SHP77 treated with DMSO at 0.1 percent for 48 hours (cell line): ENCODE measurements around the gene VPS18.

ENCODE experiments used
- DNase-seq: peaks from one replicate; lab custom pipeline; 2025; lab: John Stamatoyannopoulos, UW

VPS18 gene

DNA sequence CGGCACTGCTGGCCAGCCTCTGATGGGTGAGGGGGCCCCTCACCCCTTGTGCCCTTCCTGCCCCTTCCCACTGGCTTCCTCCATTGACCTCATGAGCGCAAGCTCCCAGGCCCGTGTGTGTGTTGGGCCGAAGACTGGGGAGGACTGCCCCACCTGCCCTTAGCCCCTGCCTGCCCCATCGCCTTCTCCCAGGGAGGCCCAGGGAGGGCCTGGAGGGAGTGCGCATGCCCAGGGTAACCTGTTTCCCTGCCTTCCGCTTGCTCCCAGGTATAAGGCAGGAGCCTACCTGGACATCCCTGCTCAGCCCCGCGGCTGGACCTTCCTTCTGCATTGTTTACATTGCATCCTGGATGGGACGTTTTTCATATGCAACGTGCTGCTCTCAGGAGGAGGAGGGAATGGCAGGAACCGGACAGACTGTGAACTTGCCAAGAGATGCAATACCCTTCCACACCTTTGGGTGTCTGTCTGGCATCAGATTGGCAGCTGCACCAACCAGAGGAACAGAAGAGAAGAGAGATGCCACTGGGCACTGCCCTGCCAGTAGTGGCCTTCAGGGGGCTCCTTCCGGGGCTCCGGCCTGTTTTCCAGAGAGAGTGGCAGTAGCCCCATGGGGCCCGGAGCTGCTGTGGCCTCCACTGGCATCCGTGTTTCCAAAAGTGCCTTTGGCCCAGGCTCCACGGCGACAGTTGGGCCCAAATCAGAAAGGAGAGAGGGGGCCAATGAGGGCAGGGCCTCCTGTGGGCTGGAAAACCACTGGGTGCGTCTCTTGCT is 43.7 kb downstream of the VPS18 start:
- DNase-seq: no peak

DNA sequence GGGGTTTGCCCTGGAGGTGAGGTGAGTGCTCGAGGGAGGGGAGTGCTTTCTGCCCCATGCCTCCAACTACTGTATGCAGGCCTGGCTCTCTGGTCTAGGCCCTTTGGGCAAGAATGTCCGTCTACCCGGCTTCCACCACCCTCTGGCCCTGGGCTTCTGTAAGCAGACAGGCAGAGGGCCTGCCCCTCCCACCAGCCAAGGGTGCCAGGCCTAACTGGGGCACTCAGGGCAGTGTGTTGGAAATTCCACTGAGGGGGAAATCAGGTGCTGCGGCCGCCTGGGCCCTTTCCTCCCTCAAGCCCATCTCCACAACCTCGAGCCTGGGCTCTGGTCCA is 44.3 kb downstream of the VPS18 start:
- no peak for DNase-seq

DNA sequence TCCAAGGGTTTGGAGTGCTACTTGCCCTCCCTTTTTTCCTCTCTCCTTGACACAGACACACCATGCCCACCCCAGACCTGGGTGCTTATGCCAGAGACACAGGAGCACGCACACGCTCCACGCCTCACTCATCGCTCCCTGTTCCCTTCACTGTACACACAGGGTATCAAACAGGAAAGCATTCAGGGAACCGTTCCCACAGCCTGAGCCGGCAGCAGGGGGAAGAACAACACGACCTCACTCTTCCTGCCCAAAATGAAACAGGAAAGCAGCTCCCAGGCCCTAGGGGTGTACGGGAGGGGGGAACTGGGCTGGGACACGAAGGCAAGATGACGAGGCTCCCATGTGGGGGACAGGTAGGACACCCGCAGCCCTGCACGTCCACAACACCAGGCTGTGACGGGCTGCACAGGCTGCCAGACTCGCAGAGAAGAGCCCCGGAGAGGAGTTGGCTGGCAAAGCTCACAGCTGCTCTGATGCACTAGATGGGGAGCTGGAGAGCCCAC is 46.1 kb downstream of the VPS18 start:
- DNase-seq: no peak

DNA sequence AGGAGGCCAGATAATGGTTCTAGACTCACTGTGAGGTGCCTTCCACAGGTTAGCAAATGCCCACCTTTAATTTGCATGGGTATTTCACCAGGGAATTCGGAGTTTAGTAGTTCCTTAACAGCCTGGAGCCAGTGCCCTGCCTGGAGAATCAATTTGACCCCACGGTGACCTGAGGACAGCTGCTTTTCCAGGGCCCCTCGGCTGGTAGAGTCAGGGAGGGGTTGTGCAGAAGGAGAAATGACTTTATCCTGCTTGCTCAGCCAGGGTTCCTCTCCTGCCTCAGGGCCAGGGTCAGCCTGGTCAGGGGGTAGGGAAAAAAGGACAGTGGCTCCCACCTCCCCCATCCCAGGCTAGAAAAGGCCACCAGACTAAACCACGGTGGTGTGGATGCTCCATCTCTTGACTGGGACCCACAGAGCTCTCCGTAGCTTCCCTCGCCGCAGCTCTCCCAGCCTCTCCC is 46.8 kb downstream of the VPS18 start:
- DNase-seq: no peak

DNA sequence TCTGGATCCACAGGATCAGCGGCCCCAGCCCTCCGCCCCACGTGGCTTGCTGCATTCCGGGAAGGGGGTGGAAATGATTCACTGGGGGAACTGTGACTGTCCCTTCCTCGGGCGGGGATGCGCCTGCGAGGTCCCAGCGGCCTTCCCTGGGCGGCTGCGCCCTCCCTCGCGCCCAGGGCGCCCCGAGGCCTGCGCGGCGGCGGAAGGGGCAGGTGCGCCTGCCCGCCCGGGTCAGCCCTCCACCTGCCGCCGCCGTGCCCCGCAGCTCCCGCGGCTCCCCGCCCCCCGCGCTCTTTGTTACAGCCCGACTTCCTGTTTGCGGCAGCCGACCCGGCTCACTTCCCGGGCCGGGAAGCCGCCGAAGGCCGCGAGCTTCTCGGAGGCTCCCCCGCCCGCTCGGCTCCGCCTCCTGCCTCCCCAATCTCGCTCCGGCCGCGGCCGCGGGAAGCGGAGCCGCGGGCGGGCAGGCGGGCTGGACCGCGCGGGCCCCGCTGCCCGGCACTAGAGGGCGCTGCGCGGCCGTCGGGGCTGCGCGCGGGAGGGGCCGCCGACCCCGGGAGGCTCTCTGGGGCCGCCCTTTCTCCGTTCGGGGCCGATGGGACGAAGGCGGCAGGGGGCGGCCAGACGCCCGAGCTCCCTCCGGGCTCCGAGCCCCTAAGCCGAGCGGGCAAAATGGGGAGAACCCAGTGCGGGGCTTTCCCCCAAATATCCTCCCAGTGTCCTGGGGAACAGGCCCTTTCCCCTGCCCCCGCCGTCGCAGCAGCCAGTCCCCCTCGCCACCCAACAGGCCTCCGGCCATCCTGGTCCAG is 47.5 kb downstream of the VPS18 start:
- DNase-seq: peak; percentile 58

DNA sequence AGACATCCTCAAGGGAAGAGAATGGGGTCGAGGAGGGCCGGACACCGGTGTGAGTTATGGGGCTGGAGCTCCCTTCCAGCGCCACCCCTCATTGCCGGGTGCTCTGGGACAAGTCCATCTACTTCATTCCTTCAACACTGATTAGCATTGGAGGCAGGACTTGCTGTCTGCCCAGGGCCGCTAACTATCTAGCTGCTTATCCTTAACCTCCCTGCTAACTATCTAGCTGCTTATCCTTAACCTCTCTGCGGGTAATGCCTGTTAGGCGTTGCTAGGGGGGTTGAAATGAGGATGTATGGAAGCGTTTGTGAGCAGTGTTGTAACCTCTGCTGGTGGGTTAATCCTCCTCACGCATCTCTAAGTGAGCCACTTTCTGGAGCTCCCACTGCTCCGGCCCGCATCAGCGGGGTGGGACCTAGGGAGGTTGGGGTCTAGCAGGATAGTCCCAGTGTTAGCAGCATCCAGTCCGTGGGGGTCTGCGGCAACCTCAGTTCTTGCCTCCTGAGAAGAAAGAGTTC is 48.1 kb downstream of the VPS18 start:
- DNase-seq: no peak

DNA sequence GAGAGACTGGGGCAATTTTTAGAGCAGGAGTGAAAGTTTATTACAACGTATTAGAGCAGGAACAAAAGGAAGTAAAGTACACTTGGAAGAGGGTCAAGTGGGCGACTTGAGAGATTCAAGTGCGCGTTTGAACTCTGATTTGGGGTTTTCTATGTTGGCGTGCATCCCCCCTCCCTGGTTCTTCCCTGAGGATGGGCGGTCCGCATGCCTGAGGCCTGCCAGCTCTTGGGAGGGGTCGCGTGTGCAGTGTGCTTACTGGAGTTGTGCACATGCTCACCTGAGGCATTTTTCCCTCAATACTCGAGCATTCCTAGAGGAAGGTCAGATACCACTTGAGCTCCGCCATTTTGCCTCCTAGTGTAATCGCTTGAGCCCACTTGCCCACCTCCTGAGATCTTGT is 48.6 kb downstream of the VPS18 start:
- DNase-seq: no peak

DNA sequence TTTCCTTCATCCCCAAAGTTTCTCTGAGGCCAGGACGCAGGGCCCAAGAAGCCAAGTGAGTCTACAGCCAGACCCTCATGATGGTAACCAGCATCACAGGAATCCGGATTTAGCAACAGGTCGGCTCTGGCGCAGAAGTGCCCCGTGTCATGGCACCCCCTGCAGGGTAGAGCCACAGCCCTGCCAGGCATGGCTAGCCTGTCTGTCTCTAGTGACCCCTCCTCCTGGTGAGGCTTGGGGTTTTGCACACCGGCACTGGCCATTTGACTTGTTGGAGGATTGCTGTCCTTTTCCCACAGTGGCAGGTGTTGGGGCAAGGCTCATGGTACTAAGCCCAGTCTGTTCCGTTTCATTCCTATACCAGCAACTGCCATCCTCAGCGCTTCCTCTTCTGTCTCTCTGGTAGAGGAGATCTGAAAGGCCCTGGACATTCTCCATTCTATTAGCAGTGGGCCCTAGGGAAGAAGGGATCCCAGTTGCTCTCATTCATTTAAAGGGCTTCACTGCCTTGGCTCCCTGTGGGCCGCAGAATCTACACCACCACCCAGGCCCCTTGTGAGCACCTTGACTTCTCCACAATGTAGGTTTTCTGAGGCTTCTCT is 49.6 kb downstream of the VPS18 start:
- DNase-seq: no peak

DNA sequence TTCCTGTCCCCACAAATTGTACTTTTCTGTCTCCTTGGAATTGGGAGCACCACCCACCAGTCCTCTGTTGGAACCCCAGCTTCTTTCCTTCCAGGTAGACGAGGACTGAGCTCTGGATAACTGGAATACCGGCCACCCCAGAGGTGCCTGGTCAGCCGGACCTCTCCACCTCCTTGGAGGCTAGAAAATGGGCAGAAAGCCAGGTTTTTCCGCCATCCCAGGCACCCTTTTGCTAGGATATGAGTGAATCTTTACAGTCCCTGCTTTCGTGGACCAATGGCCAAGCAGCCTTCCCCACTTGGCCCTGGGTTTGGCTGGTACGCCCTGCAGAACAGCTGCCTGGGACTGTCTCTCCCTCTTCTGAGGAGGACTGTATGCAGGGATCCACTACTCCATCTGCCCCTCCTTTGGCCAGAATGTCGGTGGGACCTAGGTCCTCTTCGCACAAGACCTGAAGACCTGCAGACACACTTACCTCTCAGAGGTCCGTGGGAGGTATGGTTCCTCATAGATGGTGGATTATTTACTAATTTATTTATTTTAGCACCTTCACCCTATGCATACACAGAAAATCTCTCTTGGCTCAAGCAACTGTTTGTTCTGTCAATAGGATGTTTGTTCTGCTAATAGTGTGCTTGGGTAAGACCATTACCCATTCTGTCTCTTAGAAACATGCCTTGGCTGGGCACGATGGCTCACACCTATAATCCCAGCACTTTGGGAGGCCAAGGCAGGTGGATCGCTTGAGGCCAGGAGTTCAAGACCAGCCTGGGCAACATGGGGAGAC is 50.5 kb downstream of the VPS18 start:
- no peak for DNase-seq

DNA sequence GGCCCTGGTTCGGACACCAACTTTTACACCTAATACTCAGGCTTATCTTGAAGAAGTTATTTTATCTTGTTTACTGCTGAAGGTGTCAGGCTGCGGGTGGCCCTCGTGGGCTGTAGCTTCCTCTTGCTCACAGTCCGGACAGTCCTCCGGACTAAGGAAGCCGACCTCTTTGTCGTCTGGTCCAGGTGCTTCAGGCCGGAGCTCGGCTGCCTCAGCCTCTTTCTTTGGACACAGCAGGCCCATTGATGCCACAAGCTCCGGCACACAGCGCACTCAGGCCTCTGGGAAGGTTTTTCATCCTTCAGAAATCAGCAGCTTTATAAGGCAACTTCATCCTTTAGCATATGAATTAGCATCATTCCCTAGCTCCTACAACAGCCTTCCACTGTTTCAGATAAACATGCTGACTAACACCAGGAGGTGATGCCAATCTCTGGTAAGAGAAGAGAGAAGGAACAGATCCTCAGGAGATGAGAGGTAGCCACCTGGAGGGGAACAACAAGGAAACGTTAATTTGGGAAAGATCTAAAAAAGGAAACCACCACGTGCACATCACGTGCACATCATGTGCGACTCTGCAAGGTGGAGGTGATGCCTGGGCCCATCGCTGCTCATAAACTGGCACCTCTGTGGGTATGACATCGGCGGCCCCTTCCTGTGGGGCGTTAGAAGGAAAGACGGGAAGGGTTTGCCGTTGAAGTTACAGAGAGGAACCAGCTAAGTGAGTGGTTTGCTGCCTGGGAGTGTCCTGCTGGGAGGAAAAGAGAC is 54.6 kb downstream of the VPS18 start:
- DNase-seq: no peak

DNA sequence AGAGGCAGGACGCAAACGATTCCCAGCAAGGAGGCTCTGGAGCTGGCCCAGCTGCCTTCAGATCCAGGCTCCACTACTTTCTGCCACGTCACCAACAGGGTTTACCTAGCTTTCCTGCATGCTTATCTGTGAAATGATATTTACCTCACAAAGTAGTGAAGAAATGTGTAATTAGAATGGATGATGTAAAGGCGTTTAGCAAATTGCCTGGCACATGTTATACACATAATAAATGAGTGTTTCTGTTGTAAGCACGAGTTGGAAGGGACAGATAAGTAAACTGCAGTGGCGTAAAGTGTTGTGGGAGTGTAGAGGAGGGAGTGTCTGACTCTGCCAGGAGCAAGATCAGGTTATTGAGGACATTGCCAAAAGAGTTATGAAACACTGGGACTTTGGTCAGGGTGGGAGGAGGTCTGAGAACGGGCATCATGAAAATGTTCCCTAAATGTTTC is 55.5 kb downstream of the VPS18 start:
- DNase-seq: no peak

DNA sequence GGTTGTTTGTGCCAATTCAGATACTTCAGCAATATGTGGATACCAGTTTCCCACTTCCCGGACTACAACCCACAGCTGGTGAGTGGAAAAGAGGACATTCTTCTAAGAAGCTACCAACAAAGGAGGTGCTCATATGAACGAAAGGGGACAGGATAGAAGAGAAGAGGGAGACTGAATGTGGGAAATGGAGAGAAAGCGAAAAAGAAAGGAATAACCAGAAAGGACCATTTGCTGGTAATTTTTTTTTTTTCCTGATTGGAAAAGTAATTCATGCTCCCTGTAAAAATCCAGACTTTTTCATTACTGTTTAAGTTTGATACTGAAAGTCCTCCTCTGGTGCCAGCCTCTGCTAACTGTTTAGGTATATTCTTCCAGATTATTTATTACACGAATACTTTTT is 57.5 kb downstream of the VPS18 start:
- no peak for DNase-seq

DNA sequence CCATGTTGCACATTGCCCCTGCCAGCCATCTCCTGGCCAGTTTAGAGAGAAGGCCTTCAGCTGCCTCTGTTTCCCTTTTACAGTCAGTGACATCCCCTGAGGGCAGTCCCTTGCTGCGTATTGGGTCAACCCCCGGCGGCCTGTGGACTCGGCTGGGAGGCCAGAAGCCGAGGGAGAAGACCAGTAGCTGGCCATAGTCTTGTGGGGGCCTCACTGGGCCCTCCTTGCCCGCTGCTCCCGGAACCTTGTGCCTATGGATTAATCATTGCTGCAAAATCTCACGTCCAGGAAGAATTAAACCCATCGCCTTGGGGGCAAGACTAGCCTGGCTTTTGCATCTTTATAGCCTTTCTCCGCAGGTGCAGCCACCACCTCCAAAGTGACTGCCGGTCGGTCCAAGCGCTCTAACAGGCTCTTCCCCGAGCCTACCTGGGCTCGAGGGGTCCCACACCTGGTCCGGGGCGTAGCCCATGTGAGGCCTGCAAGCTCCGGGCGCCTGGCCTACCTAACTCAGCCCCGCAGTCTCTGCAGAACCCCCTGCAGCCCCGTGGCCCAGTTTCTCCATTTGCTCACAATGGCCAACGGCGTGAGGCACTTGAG is 58.2 kb downstream of the VPS18 start:
- DNase-seq: no peak

DNA sequence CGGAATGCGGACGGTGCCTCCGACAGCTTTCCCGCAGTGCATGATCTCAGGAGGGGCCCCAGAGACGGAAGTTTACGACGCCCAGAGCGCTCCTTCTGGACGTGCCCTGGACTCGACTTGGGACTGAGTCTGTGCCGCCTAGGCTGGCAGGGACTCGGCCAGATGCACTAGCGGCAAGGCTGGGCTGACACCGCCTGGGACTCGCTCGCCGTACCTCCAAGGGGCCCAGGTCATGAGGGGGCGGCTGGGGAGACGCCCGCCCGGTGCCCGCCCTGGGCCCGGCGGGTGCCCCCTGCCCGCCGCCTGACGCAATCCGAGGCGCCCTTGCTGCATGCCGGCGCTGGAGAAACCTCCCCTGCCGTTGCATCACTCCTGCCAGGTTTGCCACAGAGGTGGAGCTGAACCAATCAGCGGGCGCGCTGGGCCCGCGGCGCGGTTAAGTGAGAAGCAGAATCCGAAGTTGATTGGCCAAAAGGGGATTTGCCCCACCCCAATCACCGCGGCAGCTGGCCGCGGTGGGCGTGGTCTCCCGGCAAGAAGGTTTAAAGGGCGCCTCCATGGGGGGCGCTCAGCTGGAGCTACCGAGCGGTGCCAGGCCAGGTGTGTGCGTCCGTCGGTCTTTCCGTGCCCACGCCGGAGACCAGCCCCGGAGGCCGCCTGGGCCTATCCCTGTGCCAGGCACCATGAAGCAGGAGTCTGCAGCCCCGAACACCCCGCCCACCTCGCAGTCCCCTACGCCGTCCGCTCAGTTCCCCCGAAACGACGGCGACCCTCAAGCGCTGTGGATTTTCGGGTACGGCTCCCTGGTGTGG is 58.9 kb downstream of the VPS18 start, which contains the start of gene CHAC1:
Gene CHAC1, plus strand, starts transcription at position 571 of the 812 bp plus-strand sequence. Its CDS starts 113 bp downstream, at position 684.
- peak; percentile 91 for DNase-seq
